Tongue (tissue), 2 donors: ENCODE results near the gene SRGAP1. TPM values are rescaled to one million over a fixed set of nuclear protein-coding genes. Genes with fewer than 3 reads are reported as not detected.
"Not testable (repeated sequence)": the region's sequence is repeated elsewhere in the genome, so short reads cannot be mapped to it uniquely, and the experiment has no call there.

Source experiments
- DNase-seq: peaks from one replicate; pipeline ENCODE4 v3.0.0-alpha.2; 2015
- total RNA-seq: library from RNA; depleted of rRNA; stranded (reverse); fragments of >200 nt; gene quantifications from one replicate; pipeline ENCODE4 v1.2.3, GENCODE V29; 2014

SRGAP1 gene
- total RNA-seq, 1 donor from 2014 or later, result 6.1 TPM

GRCh38 chr12:63838411-63838810 lies 6.1 kb upstream of the SRGAP1 start:
- no peak for DNase-seq

- no peak for DNase-seq
These were observed 3.5 kb upstream of the SRGAP1 start for GRCh38 chr12:63841011-63841410.

- DNase-seq, result no peak
These were observed 2.9 kb upstream of the SRGAP1 start for GRCh38 chr12:63841571-63841970.

- not testable (repeated sequence) for DNase-seq
These were observed 1.8 kb upstream of the SRGAP1 start for GRCh38 chr12:63842750-63843149.

GRCh38 chr12:63843254-63843720 lies 1.2 kb upstream of the SRGAP1 start:
- no peak for DNase-seq

- peak; percentile 97 for DNase-seq
These were observed 644 bp upstream of the SRGAP1 start for GRCh38 chr12:63843721-63844390.

GRCh38 chr12:63845726-63846125 lies 1.2 kb downstream of the SRGAP1 start:
- peak; percentile 21 for DNase-seq

- peak; percentile 32 for DNase-seq
These were observed 1.9 kb downstream of the SRGAP1 start for GRCh38 chr12:63846238-63846967.

GRCh38 chr12:63848450-63848849 lies 4.0 kb downstream of the SRGAP1 start:
- no peak for DNase-seq

- no peak for DNase-seq
These were observed 4.7 kb downstream of the SRGAP1 start for GRCh38 chr12:63849106-63849620.

GRCh38 chr12:63849641-63850040 lies 5.1 kb downstream of the SRGAP1 start:
- no peak for DNase-seq

GRCh38 chr12:63853978-63854377 lies 9.5 kb downstream of the SRGAP1 start:
- no peak for DNase-seq

GRCh38 chr12:63855299-63855698 lies 10.8 kb downstream of the SRGAP1 start:
- no peak for DNase-seq

GRCh38 chr12:63857771-63858670 lies 13.5 kb downstream of the SRGAP1 start:
- DNase-seq, result no peak

- not testable (repeated sequence) for DNase-seq
These were observed 15.4 kb downstream of the SRGAP1 start for GRCh38 chr12:63859880-63860279.

- no peak for DNase-seq
These were observed 17.9 kb downstream of the SRGAP1 start for GRCh38 chr12:63862187-63862968.

GRCh38 chr12:63862969-63863230 lies 18.4 kb downstream of the SRGAP1 start:
- no peak for DNase-seq

GRCh38 chr12:63863658-63864453 lies 19.4 kb downstream of the SRGAP1 start:
- no peak for DNase-seq

GRCh38 chr12:63864454-63864706 lies 19.9 kb downstream of the SRGAP1 start:
- no peak for DNase-seq

- no peak for DNase-seq
These were observed 20.9 kb downstream of the SRGAP1 start for GRCh38 chr12:63865448-63865847.

GRCh38 chr12:63867053-63867452 lies 22.6 kb downstream of the SRGAP1 start:
- DNase-seq, result no peak
